Measurements from ENCODE around the gene MYADML2. TPM values are rescaled to one million over a fixed set of nuclear protein-coding genes. Genes with fewer than 3 reads are reported as not detected.

MYADML2 gene
- total RNA-seq, 4 donors from 2014 or later: 2.9 to 24.9 (median 13.3) TPM

GRCh38 chr17:81961087-81961511 is 14.1 kb upstream of the MYADML2 start, which contains the start of gene NOTUM:
Gene NOTUM (minus strand): TSS chr17:81961187. CDS start chr17:81960909, 278 bp downstream.
- intact Hi-C loops (cut with DNase I; ENCODE audit: low total_unique reads): no loop called here
- ATAC-seq (peak in 1 of 2 donors; percentile 47), DNase-seq (peak in 1 of 2 donors; percentile 39)
- in situ Hi-C loops (cut with MboI; ENCODE audit: low sequenced_read_pairs in 4 of 4): loop anchor here in 1 of 4 donors (5.0 kb wide), 1 partner anchor 61 kb away; the partner anchor contains the start of genes CENPX and LRRC45
- Histone ChIP-seq H3K27ac (peak within 1 kb of the TSS; percentile 61 to 90 (median 82)), H3K4me1 (peaks cover 12 to 23% of the 10 kb centered on the region in 2 donors), H3K4me3 (peak within 1 kb of the TSS; percentile 40 to 54 (median 48)), H3K36me3 (no peaks in the 10 kb centered on the region), H3K27me3 (peaks cover 7 to 21% (median 19%) of the 10 kb centered on the region in 3 donors), H3K9me3 (no peaks in the 10 kb centered on the region)
- TF ChIP-seq CTCF (IDR thresholded peaks at IDR 0.05 in 4 of 5, conservative IDR thresholded peaks at IDR 0.05 in 1 of 5) (peak in 3 of 5 experiments; percentile 19 to 53 (median 39)), POLR2A (IDR thresholded peaks at IDR 0.05) (no peak)

- TF ChIP-seq CTCF (IDR thresholded peaks at IDR 0.05 in 4 of 5, conservative IDR thresholded peaks at IDR 0.05 in 1 of 5) (no peak), POLR2A (IDR thresholded peaks at IDR 0.05) (no peak)
- peak overlapping the region; percentile 40 to 54 (median 48) for H3K4me3 ChIP-seq
- no peaks in the 10 kb centered on the region for H3K9me3 ChIP-seq
- in situ Hi-C loops (cut with MboI; ENCODE audit: low sequenced_read_pairs in 4 of 4): loop anchor here in 1 of 4 donors (5.0 kb wide), 1 partner anchor 62 kb away; the partner anchor contains the start of genes CENPX and LRRC45
- H3K27ac ChIP-seq: peak overlapping the region in 2 of 4 donors; percentile 34 to 50
- peaks cover 7 to 21% (median 19%) of the 10 kb centered on the region in 3 donors for H3K27me3 ChIP-seq
- no peaks in the 10 kb centered on the region for H3K36me3 ChIP-seq
- DNase-seq: no peak
- ATAC-seq: peak in 1 of 2 donors; percentile 3
- H3K4me1 ChIP-seq: peaks cover 12 to 23% of the 10 kb centered on the region in 2 donors
- intact Hi-C loops (cut with DNase I; ENCODE audit: low total_unique reads): no loop called here
Measured at GRCh38 chr17:81960130-81960958, 13.3 kb upstream of the MYADML2 start.

GRCh38 chr17:81959362-81960129 is 12.5 kb upstream of the MYADML2 start:
- peaks cover 7 to 21% (median 19%) of the 10 kb centered on the region in 3 donors for H3K27me3 ChIP-seq

More at GRCh38 chr17:81959362-81960129, 12.5 kb upstream of the MYADML2 start:
- peak; percentile 70 to 74 for ATAC-seq
- peak in 4 of 5 experiments; percentile 95 to 99 (median 97) for TF ChIP-seq CTCF (IDR thresholded peaks at IDR 0.05 in 4 of 5, conservative IDR thresholded peaks at IDR 0.05 in 1 of 5)
- no peak for TF ChIP-seq POLR2A (IDR thresholded peaks at IDR 0.05)
- Histone ChIP-seq H3K4me1 (peaks cover 12 to 23% of the 10 kb centered on the region in 2 donors), H3K27ac (peak overlapping the region in 3 of 4 donors; percentile 8 to 50 (median 48)), H3K36me3 (no peaks in the 10 kb centered on the region), H3K4me3 (peak overlapping the region; percentile 43 to 54 (median 48)), H3K9me3 (no peaks in the 10 kb centered on the region)
- intact Hi-C loops (cut with DNase I; ENCODE audit: low total_unique reads) (loop anchor here (1.0 to 2.0 kb wide), 3 partner anchors 32 to 195 kb away; no protein-coding TSS in a partner anchor), in situ Hi-C loops (cut with MboI; ENCODE audit: low sequenced_read_pairs in 4 of 4) (loop anchor here in 1 of 4 donors (5.0 kb wide), 1 partner anchor 63 kb away; the partner anchor contains the start of genes CENPX and LRRC45)
- DNase-seq: peak in 1 of 2 donors; percentile 56
